ENCODE results near the gene EGFL8. TPM values are rescaled to one million over a fixed set of nuclear protein-coding genes. Genes with fewer than 3 reads are reported as not detected.

Gene EGFL8
- total and polyA plus RNA-seq, 9 of the 15 experiments (the other 6 are each of a cell fraction or from before 2014, with no cell fraction given): 2.2 to 47.4 (median 14.2) TPM

DNA sequence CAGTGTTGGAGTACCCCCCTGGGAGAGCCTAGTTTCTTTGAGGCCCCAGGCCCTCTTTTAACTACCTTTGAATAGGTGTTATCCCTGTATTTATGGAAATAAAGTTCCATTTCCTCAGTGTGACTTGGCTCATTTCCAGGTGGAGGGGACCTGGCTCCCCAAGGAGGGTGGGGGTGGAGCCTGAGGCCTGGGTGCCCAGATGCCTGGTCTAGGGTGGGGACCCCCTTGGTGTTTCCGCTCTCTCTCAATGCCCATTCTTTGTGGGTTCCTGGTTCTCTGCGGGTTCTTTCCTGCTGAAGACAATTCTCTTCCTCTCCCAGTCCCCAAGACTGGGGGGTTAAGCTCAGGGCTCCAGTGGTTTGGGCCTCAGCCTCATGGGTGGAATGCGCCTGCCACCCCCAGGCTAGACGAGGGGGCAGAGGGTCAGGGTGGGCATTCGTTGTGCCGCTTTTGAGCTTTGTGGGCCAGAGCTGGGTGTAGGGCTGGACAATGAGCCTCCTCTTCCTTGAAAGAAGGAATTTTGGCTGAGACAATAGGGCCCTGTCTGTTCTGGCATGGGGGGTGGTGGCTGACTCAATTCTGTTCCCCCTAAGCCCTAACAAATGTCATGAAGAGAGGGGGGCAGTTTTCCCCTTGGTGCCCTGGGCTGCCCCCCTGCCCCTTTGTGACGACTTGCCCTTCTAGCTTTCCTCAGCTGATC is 686 bp upstream of the EGFL8 start:
- in situ Hi-C loops (cut with MboI) (no loop called here), intact Hi-C loops (cut with micrococcal nuclease) (no loop called here)
- DNase-seq (ENCODE audit: extremely low read depth in 1 of 4, low spot score in 3 of 4) (peak in 1 of 4 experiments; percentile 46), FAIRE-seq (no peak), ATAC-seq (no peak)
- H3K79me2 ChIP-seq (ENCODE audit: control insufficient read depth, insufficient read depth, low read length): peaks cover 2% of the 10 kb centered on the region; the same call in 1 of the 3 replicates
- H3K9me1 ChIP-seq (ENCODE audit: control insufficient read depth, insufficient read depth, low read length): no peaks in the 10 kb centered on the region
- peaks cover 29 to 34% of the 10 kb centered on the region in 2 experiments for H3K4me1 ChIP-seq (replicated peaks in 1 of 2; ENCODE audit: control insufficient read depth in 2 of 2, insufficient read depth in 2 of 2, low read length in 2 of 2)
- 90% methylated on average over 7 of the region's 7 CpGs for WGBS (ENCODE audit: insufficient coverage, low coverage, missing lambda C conversion rate)
- H3K27me3 ChIP-seq (ENCODE audit: control insufficient read depth in 2 of 2, insufficient read depth in 2 of 2, low read length in 2 of 2): no peaks in the 10 kb centered on the region
- no peak overlapping the region; the same call in 2 of the 3 replicates for H3K27ac ChIP-seq (ENCODE audit: extremely low read depth, low read depth, low read length)
- peaks cover 64% of the 10 kb centered on the region for H3K36me3 ChIP-seq (ENCODE audit: control insufficient read depth, insufficient read depth, low read length)
- no peak overlapping the region for H3K4me2 ChIP-seq (ENCODE audit: insufficient read depth, low read length)
- POLR2A ChIA-PET: interaction anchor here (1.0 to 4.6 kb wide), 6 partner anchors 8 to 34 kb away, joined by 3 to 30 read pairs (median 6); partner anchors contain the start of genes AGPAT1, FKBPL, PRRT1 and RNF5
- BruUV-seq (replicated peaks): no TSS peak
- CTCF ChIA-PET (ENCODE audit: low intra/inter-chr PET ratio): no interaction called here
- TF ChIP-seq, protein P1, sequence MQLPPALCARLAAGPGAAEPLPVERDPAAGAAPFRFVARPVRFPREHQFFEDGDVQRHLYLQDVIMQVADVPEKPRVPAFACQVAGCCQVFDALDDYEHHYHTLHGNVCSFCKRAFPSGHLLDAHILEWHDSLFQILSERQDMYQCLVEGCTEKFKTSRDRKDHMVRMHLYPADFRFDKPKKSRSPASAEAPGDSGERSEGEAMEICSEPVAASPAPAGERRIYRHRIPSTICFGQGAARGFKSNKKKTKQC (CRISPR knock-in tag; IDR thresholded peaks at IDR 0.05): no peak
- TF ChIP-seq, protein P2, sequence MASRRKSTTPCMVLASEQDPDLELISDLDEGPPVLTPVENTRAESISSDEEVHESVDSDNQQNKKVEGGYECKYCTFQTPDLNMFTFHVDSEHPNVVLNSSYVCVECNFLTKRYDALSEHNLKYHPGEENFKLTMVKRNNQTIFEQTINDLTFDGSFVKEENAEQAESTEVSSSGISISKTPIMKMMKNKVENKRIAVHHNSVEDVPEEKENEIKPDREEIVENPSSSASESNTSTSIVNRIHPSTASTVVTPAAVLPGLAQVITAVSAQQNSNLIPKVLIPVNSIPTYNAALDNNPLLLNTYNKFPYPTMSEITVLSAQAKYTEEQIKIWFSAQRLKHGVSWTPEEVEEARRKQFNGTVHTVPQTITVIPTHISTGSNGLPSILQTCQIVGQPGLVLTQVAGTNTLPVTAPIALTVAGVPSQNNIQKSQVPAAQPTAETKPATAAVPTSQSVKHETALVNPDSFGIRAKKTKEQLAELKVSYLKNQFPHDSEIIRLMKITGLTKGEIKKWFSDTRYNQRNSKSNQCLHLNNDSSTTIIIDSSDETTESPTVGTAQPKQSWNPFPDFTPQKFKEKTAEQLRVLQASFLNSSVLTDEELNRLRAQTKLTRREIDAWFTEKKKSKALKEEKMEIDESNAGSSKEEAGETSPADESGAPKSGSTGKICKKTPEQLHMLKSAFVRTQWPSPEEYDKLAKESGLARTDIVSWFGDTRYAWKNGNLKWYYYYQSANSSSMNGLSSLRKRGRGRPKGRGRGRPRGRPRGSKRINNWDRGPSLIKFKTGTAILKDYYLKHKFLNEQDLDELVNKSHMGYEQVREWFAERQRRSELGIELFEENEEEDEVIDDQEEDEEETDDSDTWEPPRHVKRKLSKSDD (conservative IDR thresholded peaks at IDR 0.05; ENCODE audit: low read length): no peak
- TF ChIP-seq PTRF (tag; IDR thresholded peaks at IDR 0.05): no peak
- TF ChIP-seq KAT8 (IDR thresholded peaks at IDR 0.05; ENCODE audit: low read depth): no peak
- TF ChIP-seq EHMT2 (IDR thresholded peaks at IDR 0.05): no peak
- no peak for TF ChIP-seq CBX5 (IDR thresholded peaks at IDR 0.05; ENCODE audit: borderline replicate concordance, low read depth)
- TF ChIP-seq PHF20 (IDR thresholded peaks at IDR 0.05; ENCODE audit: partially characterized antibody): no peak
- no peak for TF ChIP-seq ZNF316 (IDR thresholded peaks at IDR 0.05)
- TF ChIP-seq MCM5 (IDR thresholded peaks at IDR 0.05; ENCODE audit: low read depth): no peak
- TF ChIP-seq POLR2G (IDR thresholded peaks at IDR 0.05; ENCODE audit: low read depth, low read length): peak; percentile 47; the same call in 1 of the 2 replicates
- no peak for TF ChIP-seq NELFE (IDR thresholded peaks at IDR 0.05; ENCODE audit: insufficient read depth, insufficient read length)
- TF ChIP-seq NFIC (IDR thresholded peaks at IDR 0.05): peak; percentile 56
- TF ChIP-seq RBFOX2 (IDR thresholded peaks at IDR 0.05; ENCODE audit: low read depth, low read length): peak; percentile 35; the same call in 1 of the 2 replicates
- TF ChIP-seq SMAD1 (IDR thresholded peaks at IDR 0.05; ENCODE audit: low read depth, low read length, partially characterized antibody): no peak
- no peak for TF ChIP-seq PTTG1 (tag; IDR thresholded peaks at IDR 0.05; ENCODE audit: low read depth)
- TF ChIP-seq RNF2 (IDR thresholded peaks at IDR 0.05): no peak
- TF ChIP-seq, protein P3, sequence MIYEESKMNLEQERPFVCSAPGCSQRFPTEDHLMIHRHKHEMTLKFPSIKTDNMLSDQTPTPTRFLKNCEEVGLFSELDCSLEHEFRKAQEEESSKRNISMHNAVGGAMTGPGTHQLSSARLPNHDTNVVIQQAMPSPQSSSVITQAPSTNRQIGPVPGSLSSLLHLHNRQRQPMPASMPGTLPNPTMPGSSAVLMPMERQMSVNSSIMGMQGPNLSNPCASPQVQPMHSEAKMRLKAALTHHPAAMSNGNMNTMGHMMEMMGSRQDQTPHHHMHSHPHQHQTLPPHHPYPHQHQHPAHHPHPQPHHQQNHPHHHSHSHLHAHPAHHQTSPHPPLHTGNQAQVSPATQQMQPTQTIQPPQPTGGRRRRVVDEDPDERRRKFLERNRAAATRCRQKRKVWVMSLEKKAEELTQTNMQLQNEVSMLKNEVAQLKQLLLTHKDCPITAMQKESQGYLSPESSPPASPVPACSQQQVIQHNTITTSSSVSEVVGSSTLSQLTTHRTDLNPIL (CRISPR knock-in tag; IDR thresholded peaks at IDR 0.05): no peak
- no peak for TF ChIP-seq MEIS2 (IDR thresholded peaks at IDR 0.05; ENCODE audit: partially characterized antibody)
- no peaks in the 10 kb centered on the region for H4K20me1 ChIP-seq (replicated peaks; ENCODE audit: control insufficient read depth, insufficient read depth, low read length)
- H2AFZ ChIP-seq (ENCODE audit: low read depth, low read length): no peak overlapping the region
- H3K4me3 ChIP-seq: no peak overlapping the region
- peak overlapping the region in 1 of 2 experiments; percentile 50; a peak in 1 of 4 replicates for H3K9ac ChIP-seq (ENCODE audit: insufficient read depth in 1 of 2, low read depth in 2 of 2, low read length in 2 of 2)
- no peaks in the 10 kb centered on the region for H3K9me3 ChIP-seq (replicated peaks; ENCODE audit: control insufficient read depth, insufficient read depth, low read depth, low read length)

Measured in K562 (cell line).